Measurements from ENCODE around the gene KAT2B.

DNA sequence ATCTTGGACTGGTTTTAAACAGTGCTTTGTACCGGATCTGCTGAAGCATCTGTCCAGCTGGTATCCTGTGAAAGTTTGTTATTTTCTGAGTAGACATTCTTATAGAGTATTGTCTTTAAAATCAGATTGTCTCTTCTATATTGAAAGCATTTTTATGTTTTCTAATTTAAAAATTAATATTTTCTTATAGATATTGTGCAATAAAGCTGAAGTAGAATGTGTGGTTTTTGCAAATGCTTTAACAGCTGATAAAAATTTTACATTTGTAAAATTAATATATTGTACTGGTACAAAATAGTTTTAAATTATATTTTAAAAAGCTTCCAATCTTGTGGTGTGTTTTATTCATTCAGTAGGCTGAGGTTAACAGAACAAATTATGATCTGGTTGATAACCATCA, 113.8 kb downstream of the KAT2B start:
- TF ChIP-seq POLR2AphosphoS5 (IDR thresholded peaks at IDR 0.05; ENCODE audit: borderline replicate concordance, low read depth, low read length) (no peak), FOXP2 (optimal IDR thresholded peaks at IDR 0.05; ENCODE audit: control extremely low read depth, extremely low read length, insufficient read depth) (no peak)

All from SK-N-MC (cell line).